K562 (cell line): ENCODE data around the gene XRCC2. TPM values are rescaled to one million over a fixed set of nuclear protein-coding genes. Genes with fewer than 3 reads are reported as not detected.

Experiments used
- ATAC-seq: fragments of 200-7000 bp; cut with Tn5 transposase; 3 replicates; pipeline ENCODE4 v1.9.1; 2020; ENCODE audit warnings: moderate library complexity
- BruUV-seq: library from RNA; stranded (reverse); fragments of 400-500 nt; replicated peaks from 2 replicates; lab custom pipeline; 2021; lab: Mats Ljungman, UMichigan
- CTCF ChIA-PET: fragments of 300-600 bp; formaldehyde crosslinking; extraction: SDS; loops from one replicate; lab custom pipeline; 2021; ENCODE audit warnings: low intra/inter-chr PET ratio; lab: Yijun Ruan, JAX
- POLR2A ChIA-PET: fragments of 300-600, 350-650 bp; sonication (Branson Sonifier 250); formaldehyde crosslinking; extraction: SDS; loops from one replicate; lab custom pipeline; 2021; ENCODE audit warnings: antibody characterized with exemption, inconsistent platforms; lab: Yijun Ruan, JAX
- DNase-seq, 4 experiments: peaks; one replicate each; pipeline versions ENCODE4 v3.0.0 to v3.0.0-alpha.2; 2011 to 2018; ENCODE audit warnings: low spot score in 3 of 4, mixed read lengths in 3 of 4; ENCODE audit errors: extremely low read depth in 1 of 4
- FAIRE-seq: peaks from 2 replicates; lab custom pipeline; 2011; peaks lifted over from hg19 to GRCh38; lab: Jason Lieb, UNC
- H2AFZ ChIP-seq: 2 replicates; pipeline ENCODE4 v1.6.0; 2011; ENCODE audit warnings: low read depth, low read length, control low read depth, inconsistent platforms
- H3K27ac ChIP-seq: fragments of 200-600 bp; 3 replicates; pipeline ENCODE4 v1.8.0; 2011; ENCODE audit warnings: low read depth, mild to moderate bottlenecking, control low read depth, inconsistent platforms, low read length, moderate library complexity, mixed read lengths; ENCODE audit errors: extremely low read depth
- H3K27me3 ChIP-seq, 2 experiments: fragments of 300-600 bp in 1 of 2; 2 replicates in 1 of 2; 3 replicates in 1 of 2; pipeline versions ENCODE4 v1.6.0 to v1.8.0; 2011; ENCODE audit warnings: inconsistent platforms in 2 of 2, low read length in 2 of 2, mild to moderate bottlenecking in 1 of 2, mixed read lengths in 1 of 2, moderate library complexity in 1 of 2; ENCODE audit not compliant: control insufficient read depth in 2 of 2, insufficient read depth in 2 of 2
- H3K36me3 ChIP-seq: fragments of 300-600 bp; 3 replicates; pipeline ENCODE4 v1.8.0; 2011; ENCODE audit warnings: mild to moderate bottlenecking, low read length, inconsistent platforms; ENCODE audit not compliant: control insufficient read depth, insufficient read depth
- H3K4me1 ChIP-seq, 2 experiments: fragments of 200-600 bp in 1 of 2; replicated peaks in 1 of 2; 2 replicates in 1 of 2; 3 replicates in 1 of 2; pipeline versions ENCODE4 v1.5.1 to v1.8.0; 2011; ENCODE audit warnings: inconsistent platforms in 2 of 2, low read length in 2 of 2, mild to moderate bottlenecking in 1 of 2, mixed read lengths in 1 of 2, moderate library complexity in 1 of 2; ENCODE audit not compliant: control insufficient read depth in 2 of 2, insufficient read depth in 2 of 2
- H3K4me2 ChIP-seq: 2 replicates; pipeline ENCODE4 v1.6.1; 2011; ENCODE audit warnings: low read length, control low read depth, inconsistent platforms, mixed read lengths; ENCODE audit not compliant: insufficient read depth
- H3K4me3 ChIP-seq: fragments of 200-600 bp; sonication (generic), shearing (Covaris generic); 2 replicates; pipeline ENCODE4 v1.5.1; 2016; ENCODE audit warnings: control low read depth, inconsistent platforms
- H3K79me2 ChIP-seq: fragments of 200-600 bp; 3 replicates; pipeline ENCODE4 v1.8.0; 2011; ENCODE audit warnings: low read length, inconsistent platforms; ENCODE audit not compliant: control insufficient read depth, insufficient read depth
- H3K9ac ChIP-seq, 2 experiments: 2 replicates each; pipeline versions ENCODE4 v1.6.0 to v1.6.1; 2011; ENCODE audit warnings: low read depth in 2 of 2, low read length in 2 of 2, control low read depth in 1 of 2, inconsistent platforms in 1 of 2, mild to moderate bottlenecking in 1 of 2, mixed read lengths in 1 of 2; ENCODE audit not compliant: insufficient read depth in 1 of 2
- H3K9me1 ChIP-seq: one replicate; pipeline ENCODE4 v1.6.0; 2011; ENCODE audit warnings: inconsistent platforms, mild to moderate bottlenecking, low read length, moderate library complexity; ENCODE audit not compliant: control insufficient read depth, insufficient read depth
- H3K9me3 ChIP-seq: replicated peaks from 2 replicates; pipeline ENCODE4 v1.5.1; 2011; ENCODE audit warnings: low read depth, low read length, inconsistent platforms; ENCODE audit not compliant: control insufficient read depth, insufficient read depth
- H4K20me1 ChIP-seq: replicated peaks from 2 replicates; pipeline ENCODE4 v1.6.1; 2011; ENCODE audit warnings: low read length, inconsistent platforms, mixed read lengths; ENCODE audit not compliant: control insufficient read depth, insufficient read depth
- GATA2 ChIP-seq: sonication (generic); formaldehyde crosslinking; IDR thresholded peaks from 2 replicates; pipeline ENCODE4 v1.4.0; 2020; ENCODE audit warnings: mild to moderate bottlenecking, missing genetic modification reagents
- GMEB1 ChIP-seq: fragments of 250-450 bp; sonication (Bioruptor Pico); IDR thresholded peaks from 2 replicates; pipeline ENCODE4 v1.4.0; 2020; ENCODE audit warnings: mild to moderate bottlenecking
- KAT7 ChIP-seq: sonication (generic); formaldehyde crosslinking; IDR thresholded peaks from 2 replicates; pipeline ENCODE4 v1.8.0; 2022; ENCODE audit warnings: missing genetic modification reagents, mild to moderate bottlenecking, borderline replicate concordance
- MEF2A ChIP-seq: IDR thresholded peaks from 2 replicates; pipeline ENCODE4 v1.6.1; 2011; ENCODE audit warnings: low read depth, mild to moderate bottlenecking, low read length, moderate library complexity; ENCODE audit not compliant: control insufficient read depth
- POLR2H ChIP-seq: IDR thresholded peaks from 2 replicates; pipeline ENCODE4 v1.6.1; 2016; ENCODE audit warnings: missing genetic modification characterization, low read depth, mild to moderate bottlenecking, control low read depth, missing compliant biosample characterization, moderate library complexity
- RFX1 ChIP-seq: fragments of 450-650 bp; IDR thresholded peaks from 2 replicates; pipeline ENCODE4 v1.6.1; 2016; ENCODE audit warnings: mild to moderate bottlenecking, moderate library complexity
- SPI1 ChIP-seq: IDR thresholded peaks from 2 replicates; pipeline ENCODE4 v1.6.1; 2011; ENCODE audit warnings: low read depth, low read length, control low read depth, borderline replicate concordance
- TCF15 ChIP-seq: fragments of 250-450 bp; sonication (Bioruptor Pico); IDR thresholded peaks from 2 replicates; pipeline ENCODE4 v1.8.0; 2022; ENCODE audit warnings: moderate library complexity, mild to moderate bottlenecking, inconsistent platforms
- THRA ChIP-seq: fragments of 450-650 bp; IDR thresholded peaks from 2 replicates; pipeline ENCODE4 v1.6.1; 2017; ENCODE audit warnings: mild to moderate bottlenecking, moderate library complexity
- WGBS: fragments of 100-300 bp; shearing (Covaris generic); methylation state at CpG from one replicate; pipeline ENCODE4 v1.1.6; 2016; ENCODE audit warnings: low coverage, mixed read lengths; ENCODE audit not compliant: insufficient coverage; ENCODE audit errors: missing lambda C conversion rate; 5-methylcytosine and 5-hydroxymethylcytosine counted together
- in situ Hi-C: fragments of 300-500 bp; cut with MboI; formaldehyde crosslinking; loops from 4 replicates; pipeline ENCODE4 v1.15.0; 2018; ENCODE audit warnings: inconsistent platforms, mixed read lengths
- intact Hi-C: fragments of 100-400 bp; cut with micrococcal nuclease; formaldehyde crosslinking; loops from 2 replicates; pipeline ENCODE4 v1.14.2; 2022
- polyA plus RNA-seq, 8 experiments: library from polyadenylated mRNA; depleted of rRNA in 4 of 8; stranded (reverse) in 5 of 8; unstranded in 3 of 8; fragments of >200 nt; fragmentation: Nextera tagmentation in 2 of 8; fragmentation: Illumina TruSeq in 1 of 8; extraction: Ambion mirVana in 2 of 8; extraction: Trizol in 1 of 8; gene quantifications; 2 replicates each; pipeline versions ENCODE4 v1.2.1 to v1.2.3, GENCODE V29; 2011 to 2014; ENCODE audit warnings: inconsistent platforms in 1 of 8, missing spikeins in 1 of 8
- total RNA-seq, 7 experiments: library from RNA; depleted of rRNA in 6 of 7; stranded (reverse); fragments of >200 nt in 6 of 7; fragmentation: Illumina TruSeq in 2 of 7; extraction: Trizol in 2 of 7; gene quantifications; 2 replicates each; pipeline versions ENCODE4 v1.2.1 to v1.2.3, GENCODE V29; 2011 to 2021; ENCODE audit warnings: low replicate concordance in 1 of 7

Gene XRCC2
- total and polyA plus RNA-seq, 9 of the 15 experiments (the other 6 are each of a cell fraction or from before 2014, with no cell fraction given): 16.2 to 58.0 (median 39.8) TPM

- ATAC-seq (no peak), FAIRE-seq (no peak), DNase-seq (no peak)
- 0% methylated on average over 1 of the region's 1 CpG for WGBS
- ChIA-PET POLR2A (interaction anchor here (1.5 kb wide), 2 partner anchors 13 to 35 kb away, joined by 3 to 4 read pairs; no protein-coding TSS in a partner anchor), CTCF (no interaction called here)
- no peaks in the 10 kb centered on the region for H3K36me3 ChIP-seq
- no peaks in the 10 kb centered on the region; a peak in 3 of 5 replicates for H3K27me3 ChIP-seq
- TF ChIP-seq KAT7 (CRISPR knock-in tag) (no peak), TCF15 (CRISPR knock-in tag) (no peak), RFX1 (peak; percentile 66), GMEB1 (no peak), SPI1 (no peak), THRA (no peak), MEF2A (no peak), POLR2H (tag) (0 out of 2 replicates have a peak, but pooled peaks have one; percentile 32), GATA2 (CRISPR knock-in tag) (no peak)
- H2AFZ ChIP-seq: no peak overlapping the region
- H4K20me1 ChIP-seq: no peaks in the 10 kb centered on the region
- H3K4me2 ChIP-seq: no peak overlapping the region
- H3K9me1 ChIP-seq: no peaks in the 10 kb centered on the region
- H3K9me3 ChIP-seq: no peaks in the 10 kb centered on the region
- H3K9ac ChIP-seq: no peak overlapping the region
- no peak overlapping the region for H3K4me3 ChIP-seq
- intact Hi-C loops: no loop called here
- BruUV-seq: no TSS peak
- H3K27ac ChIP-seq: no peak overlapping the region
- in situ Hi-C loops: no loop called here
- H3K4me1 ChIP-seq: peaks cover 6 to 8% of the 10 kb centered on the region in 2 experiments; a peak in 2 of 5 replicates
- no peaks in the 10 kb centered on the region for H3K79me2 ChIP-seq
Measured at GRCh38 chr7:152637161-152637560, 38.8 kb downstream of the XRCC2 start.
